T-helper 1 cell treated with Interleukin-12 subunit alpha and Interleukin-12 subunit beta and Interleukin-4 antibody, amounts not matched to agents 30 ng/mL and 1 ng/mL, for 36 hours (primary cell): ENCODE data around the gene BTBD2. TPM values are rescaled to one million over a fixed set of nuclear protein-coding genes. Genes with fewer than 3 reads are reported as not detected.
"Not testable (repeated sequence)": the region's sequence is repeated elsewhere in the genome, so short reads cannot be mapped to it uniquely, and the experiment has no call there.

Source experiments
- intact Hi-C: fragments of 100-400 bp; cut with micrococcal nuclease; formaldehyde crosslinking; loops from one replicate; pipeline ENCODE4 v1.15.1; 2024
- total RNA-seq: library from RNA; stranded (reverse); gene quantifications from 2 replicates; pipeline ENCODE4 v1.2.3, GENCODE V29; 2022

Gene BTBD2
- total RNA-seq, 1 donor from 2014 or later, result 44.9 TPM

DNA sequence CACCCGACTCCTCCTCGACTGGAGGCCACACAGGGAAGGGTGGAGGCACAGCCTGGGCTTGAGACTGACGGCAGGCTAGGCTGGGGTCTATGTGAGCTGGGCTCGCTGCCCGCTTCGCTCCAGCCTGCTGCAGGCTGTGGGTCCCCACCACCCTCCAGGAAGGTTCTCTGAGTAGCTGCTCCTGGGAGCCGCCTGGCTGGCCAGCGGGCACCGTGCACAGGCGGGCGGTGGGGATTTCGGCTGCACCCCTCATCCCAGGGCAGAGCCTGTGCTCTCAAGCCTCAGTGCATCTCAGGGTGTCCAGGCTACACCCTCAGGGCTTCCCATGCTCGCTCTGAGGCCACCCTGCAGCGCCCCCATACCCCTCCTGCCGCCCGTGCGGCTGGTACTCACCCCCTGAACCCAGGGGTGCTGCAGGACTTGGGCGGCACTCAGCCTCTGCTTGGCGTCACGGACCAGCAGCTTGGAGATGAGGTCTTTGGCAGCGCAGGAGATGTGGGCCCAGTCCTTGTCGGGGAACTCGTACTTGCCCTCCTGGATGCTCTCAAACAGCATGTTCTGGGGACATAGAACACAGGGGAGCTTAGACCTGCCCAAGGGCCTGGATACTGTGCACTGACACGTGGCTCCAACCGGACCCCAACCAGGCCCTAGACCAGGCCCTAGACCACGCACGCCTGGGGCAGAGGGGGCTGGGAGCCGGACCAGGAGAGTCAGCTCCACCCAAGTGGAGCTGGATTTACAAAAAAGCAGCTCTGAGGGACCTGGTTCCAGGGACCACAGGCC is 25.3 kb upstream of the BTBD2 start:
- intact Hi-C loops, result loop anchor here (1.0 kb wide), 1 partner anchor 55 kb away; the partner anchor contains the start of genes IZUMO4 and MOB3A

DNA sequence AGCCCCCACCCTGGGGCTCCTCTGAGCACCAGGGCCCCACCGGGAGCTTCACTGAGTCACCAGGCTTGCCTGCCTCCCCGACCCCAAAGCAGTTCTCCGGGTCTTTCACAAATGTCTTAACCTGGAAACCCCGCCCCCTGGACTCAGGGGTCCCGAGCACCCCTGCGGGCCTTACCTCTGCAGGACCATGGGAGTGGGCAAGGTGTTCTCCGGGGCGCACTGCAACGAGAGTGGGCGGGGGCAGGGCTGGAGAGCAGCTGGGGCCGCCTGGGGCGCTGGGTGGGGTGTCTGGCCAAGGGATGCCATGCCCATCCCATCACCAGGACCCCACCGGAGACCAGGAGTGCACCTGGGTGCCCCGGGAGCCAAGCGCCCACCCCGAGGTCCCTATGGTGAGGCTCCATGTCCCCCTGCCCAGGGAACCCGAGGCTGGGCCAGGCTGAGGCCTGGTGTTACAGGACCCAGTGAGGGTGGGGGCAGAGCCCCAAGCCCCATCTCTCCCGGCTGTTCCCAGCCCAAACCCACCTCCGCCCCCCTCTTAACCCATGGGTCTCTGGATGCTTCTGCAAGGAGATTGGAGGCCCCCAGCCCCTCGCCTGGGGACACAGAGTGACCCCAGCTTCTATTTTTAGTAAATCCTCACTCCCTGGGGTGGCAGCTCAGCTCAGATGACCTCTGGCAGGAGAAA is 24.6 kb upstream of the BTBD2 start:
- intact Hi-C loops, result no loop called here

GRCh38 chr19:2039089-2039958 is 23.8 kb upstream of the BTBD2 start:
- intact Hi-C loops, result no loop called here

GRCh38 chr19:2038284-2039088 is 23.0 kb upstream of the BTBD2 start:
- intact Hi-C loops, result no loop called here

- intact Hi-C loops, result no loop called here
These were observed 22.2 kb upstream of the BTBD2 start for GRCh38 chr19:2037651-2038255.

DNA sequence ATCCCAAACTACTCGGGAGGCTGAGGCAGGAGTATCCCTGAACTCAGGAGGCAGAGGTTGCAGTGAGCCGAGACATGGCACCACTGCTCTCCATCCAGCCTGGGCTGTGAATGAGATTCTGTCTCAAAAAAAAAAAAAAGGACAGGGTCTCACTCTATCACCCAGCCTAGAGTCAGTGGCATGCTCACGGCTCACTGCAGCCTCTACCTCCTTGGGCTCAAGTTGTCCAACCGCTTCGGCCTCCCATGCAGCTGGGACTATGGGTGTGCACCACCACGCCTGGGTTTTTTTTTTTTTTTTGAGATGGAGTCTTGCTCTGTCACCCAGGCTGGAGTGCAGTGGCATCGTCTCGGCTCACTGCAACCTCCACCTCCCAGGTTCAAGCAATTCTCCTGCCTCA is 20.9 kb upstream of the BTBD2 start:
- intact Hi-C loops, result no loop called here

- intact Hi-C loops, result loop anchor here (1.0 kb wide), 1 partner anchor 16 kb away; no protein-coding TSS in a partner anchor
These were observed 20.1 kb upstream of the BTBD2 start for GRCh38 chr19:2035590-2035991.

GRCh38 chr19:2034729-2035589 is 19.4 kb upstream of the BTBD2 start:
- intact Hi-C loops, result loop anchor here (1.0 kb wide), 1 partner anchor 16 kb away; no protein-coding TSS in a partner anchor

DNA sequence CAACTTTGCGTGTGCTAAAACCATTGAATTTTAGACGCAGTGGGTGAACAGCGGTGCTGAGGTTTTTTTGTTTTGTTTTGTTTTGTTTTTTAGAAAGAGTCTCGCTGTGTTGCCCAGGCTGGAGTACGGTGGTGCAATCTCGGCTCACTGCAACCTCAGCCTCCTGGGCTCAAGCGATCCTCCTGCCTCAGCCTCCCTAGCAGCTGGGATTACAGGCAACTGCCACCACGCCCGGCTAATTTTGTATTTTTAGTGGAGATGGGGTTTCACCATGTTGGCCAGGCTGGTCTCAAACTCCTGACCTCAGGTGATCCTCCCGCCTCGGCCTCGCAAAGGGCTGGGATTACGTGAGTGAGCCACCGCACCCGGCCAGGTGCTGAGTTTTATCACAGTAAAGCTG is 18.7 kb upstream of the BTBD2 start:
- intact Hi-C loops, result not testable (repeated sequence)

DNA sequence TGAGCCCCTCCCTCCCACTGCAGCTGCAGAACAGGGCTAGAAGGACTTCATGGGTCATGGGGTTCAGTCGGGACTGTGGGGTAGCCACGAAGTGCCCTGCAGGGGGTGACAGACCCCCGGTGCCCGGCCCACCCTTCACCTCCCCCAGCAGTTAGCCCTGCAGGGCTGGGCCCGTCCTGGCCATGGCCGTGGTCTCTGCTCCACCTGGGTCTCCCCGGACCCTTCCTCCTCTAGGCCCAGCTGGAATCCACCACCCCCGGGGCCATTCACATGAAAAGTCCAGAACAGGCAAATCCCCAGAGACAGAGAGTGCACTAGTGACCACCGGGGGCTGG is 18.3 kb upstream of the BTBD2 start:
- intact Hi-C loops, result no loop called here

- intact Hi-C loops, result no loop called here
These were observed 17.8 kb upstream of the BTBD2 start for GRCh38 chr19:2033115-2033824.

GRCh38 chr19:2032296-2032941 is 16.9 kb upstream of the BTBD2 start:
- intact Hi-C loops, result no loop called here

- intact Hi-C loops, result no loop called here
These were observed 11.8 kb upstream of the BTBD2 start for GRCh38 chr19:2027361-2027760.

GRCh38 chr19:2026770-2027169 is 11.3 kb upstream of the BTBD2 start:
- intact Hi-C loops, result no loop called here

GRCh38 chr19:2022289-2022688 is 6.8 kb upstream of the BTBD2 start:
- intact Hi-C loops, result no loop called here

- intact Hi-C loops, result no loop called here
These were observed 6.1 kb upstream of the BTBD2 start for GRCh38 chr19:2021453-2022140.

DNA sequence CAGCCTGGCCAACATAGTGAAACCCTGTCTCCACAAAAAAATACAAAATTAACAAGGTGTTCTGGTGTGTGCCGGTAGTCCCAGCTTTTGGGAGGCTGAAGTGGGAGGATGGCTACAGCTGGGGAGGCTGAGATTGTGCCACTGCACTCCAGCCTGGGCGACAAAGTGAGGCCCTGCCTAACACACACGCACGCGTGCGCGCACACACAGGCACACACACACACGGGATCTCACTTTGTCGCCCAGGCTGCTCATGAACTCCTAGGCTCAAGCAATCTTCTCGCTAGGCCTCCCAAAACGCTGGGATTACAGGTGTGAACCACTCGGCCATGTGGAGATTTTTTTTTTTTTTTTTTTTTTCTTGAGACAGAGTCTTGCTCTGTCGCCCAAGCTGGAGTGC is 3.2 kb upstream of the BTBD2 start:
- intact Hi-C loops, result loop anchor here (1.0 to 2.0 kb wide), 8 partner anchors 17 to 133 kb away; partner anchors contain the start of genes AP3D1, IZUMO4, MKNK2 and MOB3A
